K562 (cell line): Measurements from ENCODE around the gene MYO1H. TPM values are rescaled to one million over a fixed set of nuclear protein-coding genes. Genes with fewer than 3 reads are reported as not detected.
"Not testable (repeated sequence)": the region's sequence is repeated elsewhere in the genome, so short reads cannot be mapped to it uniquely, and the experiment has no call there.

Source experiments
- ATAC-seq: fragments of 200-7000 bp; cut with Tn5 transposase; 3 replicates; pipeline ENCODE4 v1.9.1; 2020; ENCODE audit warnings: moderate library complexity
- BruUV-seq: library from RNA; stranded (reverse); fragments of 400-500 nt; replicated peaks from 2 replicates; lab custom pipeline; 2021; lab: Mats Ljungman, UMichigan
- CTCF ChIA-PET: fragments of 300-600 bp; formaldehyde crosslinking; extraction: SDS; loops from one replicate; lab custom pipeline; 2021; ENCODE audit warnings: low intra/inter-chr PET ratio; lab: Yijun Ruan, JAX
- POLR2A ChIA-PET: fragments of 300-600, 350-650 bp; sonication (Branson Sonifier 250); formaldehyde crosslinking; extraction: SDS; loops from one replicate; lab custom pipeline; 2021; ENCODE audit warnings: antibody characterized with exemption, inconsistent platforms; lab: Yijun Ruan, JAX
- DNase-seq, 4 experiments: peaks; one replicate each; pipeline versions ENCODE4 v3.0.0 to v3.0.0-alpha.2; 2011 to 2018; ENCODE audit warnings: low spot score in 3 of 4, mixed read lengths in 3 of 4; ENCODE audit errors: extremely low read depth in 1 of 4
- FAIRE-seq: peaks from 2 replicates; lab custom pipeline; 2011; peaks lifted over from hg19 to GRCh38; lab: Jason Lieb, UNC
- H2AFZ ChIP-seq: 2 replicates; pipeline ENCODE4 v1.6.0; 2011; ENCODE audit warnings: low read depth, low read length, control low read depth, inconsistent platforms
- H3K27ac ChIP-seq: fragments of 200-600 bp; 3 replicates; pipeline ENCODE4 v1.8.0; 2011; ENCODE audit warnings: low read depth, mild to moderate bottlenecking, control low read depth, inconsistent platforms, low read length, moderate library complexity, mixed read lengths; ENCODE audit errors: extremely low read depth
- H3K27me3 ChIP-seq, 2 experiments: fragments of 300-600 bp in 1 of 2; 2 replicates in 1 of 2; 3 replicates in 1 of 2; pipeline versions ENCODE4 v1.6.0 to v1.8.0; 2011; ENCODE audit warnings: inconsistent platforms in 2 of 2, low read length in 2 of 2, mild to moderate bottlenecking in 1 of 2, mixed read lengths in 1 of 2, moderate library complexity in 1 of 2; ENCODE audit not compliant: control insufficient read depth in 2 of 2, insufficient read depth in 2 of 2
- H3K36me3 ChIP-seq: fragments of 300-600 bp; 3 replicates; pipeline ENCODE4 v1.8.0; 2011; ENCODE audit warnings: mild to moderate bottlenecking, low read length, inconsistent platforms; ENCODE audit not compliant: control insufficient read depth, insufficient read depth
- H3K4me1 ChIP-seq, 2 experiments: fragments of 200-600 bp in 1 of 2; replicated peaks in 1 of 2; 2 replicates in 1 of 2; 3 replicates in 1 of 2; pipeline versions ENCODE4 v1.5.1 to v1.8.0; 2011; ENCODE audit warnings: inconsistent platforms in 2 of 2, low read length in 2 of 2, mild to moderate bottlenecking in 1 of 2, mixed read lengths in 1 of 2, moderate library complexity in 1 of 2; ENCODE audit not compliant: control insufficient read depth in 2 of 2, insufficient read depth in 2 of 2
- H3K4me2 ChIP-seq: 2 replicates; pipeline ENCODE4 v1.6.1; 2011; ENCODE audit warnings: low read length, control low read depth, inconsistent platforms, mixed read lengths; ENCODE audit not compliant: insufficient read depth
- H3K4me3 ChIP-seq: fragments of 200-600 bp; sonication (generic), shearing (Covaris generic); 2 replicates; pipeline ENCODE4 v1.5.1; 2016; ENCODE audit warnings: control low read depth, inconsistent platforms
- H3K79me2 ChIP-seq: fragments of 200-600 bp; 3 replicates; pipeline ENCODE4 v1.8.0; 2011; ENCODE audit warnings: low read length, inconsistent platforms; ENCODE audit not compliant: control insufficient read depth, insufficient read depth
- H3K9ac ChIP-seq, 2 experiments: 2 replicates each; pipeline versions ENCODE4 v1.6.0 to v1.6.1; 2011; ENCODE audit warnings: low read depth in 2 of 2, low read length in 2 of 2, control low read depth in 1 of 2, inconsistent platforms in 1 of 2, mild to moderate bottlenecking in 1 of 2, mixed read lengths in 1 of 2; ENCODE audit not compliant: insufficient read depth in 1 of 2
- H3K9me1 ChIP-seq: one replicate; pipeline ENCODE4 v1.6.0; 2011; ENCODE audit warnings: inconsistent platforms, mild to moderate bottlenecking, low read length, moderate library complexity; ENCODE audit not compliant: control insufficient read depth, insufficient read depth
- H3K9me3 ChIP-seq: replicated peaks from 2 replicates; pipeline ENCODE4 v1.5.1; 2011; ENCODE audit warnings: low read depth, low read length, inconsistent platforms; ENCODE audit not compliant: control insufficient read depth, insufficient read depth
- H4K20me1 ChIP-seq: replicated peaks from 2 replicates; pipeline ENCODE4 v1.6.1; 2011; ENCODE audit warnings: low read length, inconsistent platforms, mixed read lengths; ENCODE audit not compliant: control insufficient read depth, insufficient read depth
- CEBPB ChIP-seq: fragments of 450-650 bp; IDR thresholded peaks from 2 replicates; pipeline ENCODE4 v1.6.1; 2016; ENCODE audit warnings: missing genetic modification characterization, missing compliant biosample characterization
- CEBPG ChIP-seq, 3 experiments: fragments of 200-800 bp in 1 of 3; sonication (Bioruptor generic) in 1 of 3; sonication (generic) in 1 of 3; formaldehyde crosslinking in 1 of 3; IDR thresholded peaks in 2 of 3; conservative IDR thresholded peaks in 1 of 3; 2 replicates each; pipeline versions ENCODE4 v1.6.1 to v1.8.0; 2016 to 2022; ENCODE audit warnings: missing compliant biosample characterization in 2 of 3, missing genetic modification characterization in 2 of 3, mild to moderate bottlenecking in 1 of 3, missing genetic modification reagents in 1 of 3
- KAT7 ChIP-seq: sonication (generic); formaldehyde crosslinking; IDR thresholded peaks from 2 replicates; pipeline ENCODE4 v1.8.0; 2022; ENCODE audit warnings: missing genetic modification reagents, mild to moderate bottlenecking, borderline replicate concordance
- TAF9B ChIP-seq: fragments of 450-650 bp; IDR thresholded peaks from 2 replicates; pipeline ENCODE4 v1.6.1; 2018; ENCODE audit warnings: mild to moderate bottlenecking; ENCODE audit not compliant: partially characterized antibody
- WGBS: fragments of 100-300 bp; shearing (Covaris generic); methylation state at CpG from one replicate; pipeline ENCODE4 v1.1.6; 2016; ENCODE audit warnings: low coverage, mixed read lengths; ENCODE audit not compliant: insufficient coverage; ENCODE audit errors: missing lambda C conversion rate; 5-methylcytosine and 5-hydroxymethylcytosine counted together
- in situ Hi-C: fragments of 300-500 bp; cut with MboI; formaldehyde crosslinking; loops from 4 replicates; pipeline ENCODE4 v1.15.0; 2018; ENCODE audit warnings: inconsistent platforms, mixed read lengths
- intact Hi-C: fragments of 100-400 bp; cut with micrococcal nuclease; formaldehyde crosslinking; loops from 2 replicates; pipeline ENCODE4 v1.14.2; 2022
- polyA plus RNA-seq, 8 experiments: library from polyadenylated mRNA; depleted of rRNA in 4 of 8; stranded (reverse) in 5 of 8; unstranded in 3 of 8; fragments of >200 nt; fragmentation: Nextera tagmentation in 2 of 8; fragmentation: Illumina TruSeq in 1 of 8; extraction: Ambion mirVana in 2 of 8; extraction: Trizol in 1 of 8; gene quantifications; 2 replicates each; pipeline versions ENCODE4 v1.2.1 to v1.2.3, GENCODE V29; 2011 to 2014; ENCODE audit warnings: inconsistent platforms in 1 of 8, missing spikeins in 1 of 8
- total RNA-seq, 7 experiments: library from RNA; depleted of rRNA in 6 of 7; stranded (reverse); fragments of >200 nt in 6 of 7; fragmentation: Illumina TruSeq in 2 of 7; extraction: Trizol in 2 of 7; gene quantifications; 2 replicates each; pipeline versions ENCODE4 v1.2.1 to v1.2.3, GENCODE V29; 2011 to 2021; ENCODE audit warnings: low replicate concordance in 1 of 7
- TF ChIP-seq, protein P1 (sequence below): fragments of 450-650 bp; IDR thresholded peaks from 2 replicates; pipeline ENCODE4 v1.6.1; 2016; ENCODE audit warnings: missing biosample characterization, missing genetic modification characterization

MYO1H gene
- total and polyA plus RNA-seq, 9 of the 15 experiments (the other 6 are each of a cell fraction or from before 2014, with no cell fraction given): not detected

GRCh38 chr12:109428804-109429203 is 81.1 kb downstream of the MYO1H start:
- H3K4me2 ChIP-seq, H3K9me1 ChIP-seq, DNase-seq, H3K36me3 ChIP-seq, BruUV-seq, H3K9ac ChIP-seq, H4K20me1 ChIP-seq, H3K4me3 ChIP-seq, H3K27ac ChIP-seq, ATAC-seq, H3K4me1 ChIP-seq, in situ Hi-C loops, H3K9me3 ChIP-seq, H2AFZ ChIP-seq, FAIRE-seq, H3K79me2 ChIP-seq: not testable (repeated sequence)
- intact Hi-C loops: loop anchor here (2.0 to 10.0 kb wide), 2 partner anchors 86 to 346 kb away; no protein-coding TSS in a partner anchor
- ChIA-PET CTCF (interaction anchor here (1.9 kb wide), 1 partner anchor 346 kb away, joined by 6 read pairs; no protein-coding TSS in a partner anchor), POLR2A (interaction anchor here (1.2 kb wide), 1 partner anchor 32 kb away, joined by 3 read pairs; no protein-coding TSS in a partner anchor)
- WGBS: 13% methylated on average over 3 of the region's 3 CpGs
- peaks cover 5 to 37% of the 10 kb centered on the region in 2 experiments; a peak in 4 of 5 replicates for H3K27me3 ChIP-seq

DNA sequence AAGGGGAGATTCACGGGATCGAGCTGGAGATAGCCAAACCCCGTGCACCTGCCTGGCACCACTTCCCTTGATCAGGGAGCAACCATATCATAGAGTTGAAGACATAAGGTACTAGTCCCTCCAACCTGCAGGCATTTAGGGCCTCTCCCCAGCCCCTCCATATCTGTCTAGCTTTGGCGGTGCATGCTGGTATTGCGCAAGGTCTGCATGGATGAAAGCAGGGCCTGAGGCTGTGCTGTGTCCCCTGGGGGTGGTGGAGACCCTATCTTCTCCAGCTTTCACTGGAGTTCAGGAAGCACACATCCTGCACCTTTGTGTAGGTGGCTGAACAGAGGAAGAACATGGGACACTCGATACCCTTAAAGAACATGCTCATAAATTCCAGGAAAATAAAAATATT is 82.5 kb downstream of the MYO1H start:
- no TSS peak for BruUV-seq
- FAIRE-seq: no peak
- Histone ChIP-seq H3K27ac (no peak overlapping the region), H3K36me3 (no peaks in the 10 kb centered on the region), H3K79me2 (no peaks in the 10 kb centered on the region), H3K4me1 (no peaks in the 10 kb centered on the region; a peak in 1 of 5 replicates), H3K27me3 (peaks cover 11 to 34% of the 10 kb centered on the region in 2 experiments; a peak in 3 of 5 replicates), H3K9me3 (0 out of 2 replicates have a peak, but pooled peaks cover 3% of the 10 kb centered on the region), H3K4me3 (no peak overlapping the region), H2AFZ (no peak overlapping the region), H3K9me1 (no peaks in the 10 kb centered on the region), H3K9ac (0 out of 4 replicates have a peak overlapping the region, but pooled peaks of 1 of the 2 experiments have one; percentile 3), H3K4me2 (no peak overlapping the region), H4K20me1 (0 out of 2 replicates have a peak, but pooled peaks cover 3% of the 10 kb centered on the region)
- WGBS: 18% methylated on average over 6 of the region's 6 CpGs
- no peak for DNase-seq
- POLR2A ChIA-PET: no interaction called here
- ATAC-seq: no peak
- CTCF ChIA-PET: no interaction called here
- in situ Hi-C loops: loop anchor here (5.0 kb wide), 1 partner anchor 342 kb away; no protein-coding TSS in a partner anchor
- intact Hi-C loops: loop anchor here (5.0 kb wide), 1 partner anchor 47 kb away; the partner anchor contains the start of genes KCTD10 and UBE3B
- peak; percentile 95 for TF ChIP-seq CEBPB
- TF ChIP-seq, protein P1, sequence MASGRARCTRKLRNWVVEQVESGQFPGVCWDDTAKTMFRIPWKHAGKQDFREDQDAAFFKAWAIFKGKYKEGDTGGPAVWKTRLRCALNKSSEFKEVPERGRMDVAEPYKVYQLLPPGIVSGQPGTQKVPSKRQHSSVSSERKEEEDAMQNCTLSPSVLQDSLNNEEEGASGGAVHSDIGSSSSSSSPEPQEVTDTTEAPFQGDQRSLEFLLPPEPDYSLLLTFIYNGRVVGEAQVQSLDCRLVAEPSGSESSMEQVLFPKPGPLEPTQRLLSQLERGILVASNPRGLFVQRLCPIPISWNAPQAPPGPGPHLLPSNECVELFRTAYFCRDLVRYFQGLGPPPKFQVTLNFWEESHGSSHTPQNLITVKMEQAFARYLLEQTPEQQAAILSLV (tag): peak; percentile 66
- no peak for TF ChIP-seq TAF9B
- peak; percentile 85 for TF ChIP-seq CEBPG (CRISPR knock-in tag; IDR thresholded peaks at IDR 0.05)
- peak in 1 of 2 experiments; percentile 82; a peak in 2 of 4 replicates for TF ChIP-seq CEBPG (tag; conservative IDR thresholded peaks at IDR 0.05 in 1 of 2, IDR thresholded peaks at IDR 0.05 in 1 of 2)
- no peak for TF ChIP-seq KAT7 (CRISPR knock-in tag)
